K562 (cell line): ENCODE data around the gene TUBA8. TPM values are rescaled to one million over a fixed set of nuclear protein-coding genes. Genes with fewer than 3 reads are reported as not detected.

Experiments
- CBX1 ChIP-seq: sonication (generic); IDR thresholded peaks from 2 replicates; pipeline ENCODE4 v1.6.1; 2016; ENCODE audit warnings: antibody characterized with exemption, low read depth, mild to moderate bottlenecking
- CCAR2 ChIP-seq: fragments of 200-400 bp; formaldehyde crosslinking; IDR thresholded peaks from 2 replicates; pipeline ENCODE4 v1.6.1; 2017; ENCODE audit warnings: mild to moderate bottlenecking, low read depth, low read length
- ELF2 ChIP-seq: fragments of 250-450 bp; sonication (Bioruptor Pico); IDR thresholded peaks from 2 replicates; pipeline ENCODE4 v1.5.0; 2021; ENCODE audit warnings: mild to moderate bottlenecking
- HCFC1 ChIP-seq: IDR thresholded peaks from 2 replicates; pipeline ENCODE4 v1.6.1; 2012; ENCODE audit warnings: low read depth, low read length, improper control_type of control experiment
- HNRNPLL ChIP-seq: fragments of 200-400 bp; formaldehyde crosslinking; IDR thresholded peaks from 2 replicates; pipeline ENCODE4 v1.6.1; 2017; ENCODE audit warnings: low read length, low read depth, mild to moderate bottlenecking; ENCODE audit not compliant: poor library complexity, severe bottlenecking
- MAZ ChIP-seq, 2 experiments: fragments of 450-650 bp in 1 of 2; sonication (generic) in 1 of 2; formaldehyde crosslinking; IDR thresholded peaks in 1 of 2; conservative IDR thresholded peaks in 1 of 2; 2 replicates each; pipeline versions ENCODE4 v1.4.0 to v1.5.0; 2020; ENCODE audit warnings: mild to moderate bottlenecking in 1 of 2, missing genetic modification reagents in 1 of 2
- MTA3 ChIP-seq: fragments of 450-650 bp; formaldehyde crosslinking; IDR thresholded peaks from 2 replicates; pipeline ENCODE4 v1.6.1; 2017; ENCODE audit warnings: mild to moderate bottlenecking, borderline replicate concordance
- ZBTB40 ChIP-seq, 2 experiments: fragments of 450-650 bp in 1 of 2; sonication (generic) in 1 of 2; formaldehyde crosslinking in 1 of 2; IDR thresholded peaks; 2 replicates each; pipeline versions ENCODE4 v1.7.1 to v1.9.0; 2016 to 2022; ENCODE audit warnings: inconsistent platforms in 1 of 2, mild to moderate bottlenecking in 1 of 2, missing genetic modification reagents in 1 of 2
- polyA plus RNA-seq, 8 experiments: library from polyadenylated mRNA; depleted of rRNA in 4 of 8; stranded (reverse) in 5 of 8; unstranded in 3 of 8; fragments of >200 nt; fragmentation: Nextera tagmentation in 2 of 8; fragmentation: Illumina TruSeq in 1 of 8; extraction: Ambion mirVana in 2 of 8; extraction: Trizol in 1 of 8; gene quantifications; 2 replicates each; pipeline versions ENCODE4 v1.2.1 to v1.2.3, GENCODE V29; 2011 to 2014; ENCODE audit warnings: inconsistent platforms in 1 of 8, missing spikeins in 1 of 8
- total RNA-seq, 7 experiments: library from RNA; depleted of rRNA in 6 of 7; stranded (reverse); fragments of >200 nt in 6 of 7; fragmentation: Illumina TruSeq in 2 of 7; extraction: Trizol in 2 of 7; gene quantifications; 2 replicates each; pipeline versions ENCODE4 v1.2.1 to v1.2.3, GENCODE V29; 2011 to 2021; ENCODE audit warnings: low replicate concordance in 1 of 7
- TF ChIP-seq, protein P1 (sequence below): sonication (generic); formaldehyde crosslinking; IDR thresholded peaks from 2 replicates; pipeline ENCODE4 v1.5.0; 2020; ENCODE audit warnings: missing genetic modification reagents

TUBA8 gene
- total and polyA plus RNA-seq, 9 of the 15 experiments (the other 6 are each of a cell fraction or from before 2014, with no cell fraction given) = 0.07 to 1.1 (median 0.65) TPM

DNA sequence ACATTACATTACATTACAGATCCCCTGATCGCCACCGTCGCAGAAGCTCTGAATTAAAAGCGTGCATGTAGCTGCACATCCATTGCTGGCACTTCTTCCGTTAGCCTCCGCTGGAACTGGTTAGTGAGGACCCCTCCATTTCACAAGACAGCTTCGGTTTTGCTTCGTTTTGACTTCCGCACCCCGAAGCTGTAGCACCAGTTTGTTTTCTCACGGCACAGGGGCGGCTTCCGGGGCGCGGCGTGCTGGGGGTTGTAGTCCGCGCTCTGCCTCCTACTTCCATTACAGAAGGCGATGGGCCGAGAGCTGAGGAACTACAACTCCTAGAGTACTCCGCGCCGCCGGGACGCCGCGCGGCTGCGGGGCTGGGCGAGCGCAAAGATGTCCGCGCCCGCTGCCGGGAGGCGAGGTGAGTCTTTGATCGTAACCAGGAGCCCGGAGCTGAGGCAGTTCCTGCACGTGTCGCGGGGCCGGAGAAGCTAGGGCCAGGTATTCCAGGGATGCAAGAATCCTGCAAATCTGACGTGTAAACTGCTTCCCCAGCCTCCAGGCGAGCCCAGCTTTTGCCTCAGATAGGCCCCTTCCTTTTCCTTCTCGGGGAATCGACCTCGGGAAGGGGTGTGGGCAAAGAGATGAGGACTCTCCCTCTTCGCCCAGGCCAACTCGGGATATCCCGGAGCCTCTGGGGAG is 32.8 kb upstream of the TUBA8 start, which contains the start of gene PEX26 (continued):
- TF ChIP-seq ZBTB40 (IDR thresholded peaks at IDR 0.05) = peak; percentile 95
- TF ChIP-seq ZBTB40 (CRISPR knock-in tag; IDR thresholded peaks at IDR 0.05) = no peak
- TF ChIP-seq MTA3 = 0 out of 2 replicates have a peak, but pooled peaks have one; percentile 17
- TF ChIP-seq, protein P1, sequence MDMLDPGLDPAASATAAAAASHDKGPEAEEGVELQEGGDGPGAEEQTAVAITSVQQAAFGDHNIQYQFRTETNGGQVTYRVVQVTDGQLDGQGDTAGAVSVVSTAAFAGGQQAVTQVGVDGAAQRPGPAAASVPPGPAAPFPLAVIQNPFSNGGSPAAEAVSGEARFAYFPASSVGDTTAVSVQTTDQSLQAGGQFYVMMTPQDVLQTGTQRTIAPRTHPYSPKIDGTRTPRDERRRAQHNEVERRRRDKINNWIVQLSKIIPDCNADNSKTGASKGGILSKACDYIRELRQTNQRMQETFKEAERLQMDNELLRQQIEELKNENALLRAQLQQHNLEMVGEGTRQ (CRISPR knock-in tag) = no peak
- peak; percentile 98 for TF ChIP-seq HCFC1
- TF ChIP-seq HNRNPLL = peak; percentile 57
- 0 out of 2 replicates have a peak, but pooled peaks have one; percentile 18 for TF ChIP-seq CBX1
- no peak for TF ChIP-seq CCAR2
- TF ChIP-seq MAZ (CRISPR knock-in tag; conservative IDR thresholded peaks at IDR 0.05 in 1 of 2, IDR thresholded peaks at IDR 0.05 in 1 of 2) = peak in 1 of 2 experiments; percentile 80; a peak in 1 of 4 replicates
- peak; percentile 95 for TF ChIP-seq ELF2 (CRISPR knock-in tag)
